CD4-positive, alpha-beta T cell treated with Interleukin-4 for 1 hour (primary cell): ENCODE measurements around the gene FEM1A.

ENCODE experiments used
- DNase-seq, 2 donors: peaks; one replicate each; pipeline ENCODE4 v3.0.0-alpha.2; 2020 to 2022

Gene FEM1A

DNA sequence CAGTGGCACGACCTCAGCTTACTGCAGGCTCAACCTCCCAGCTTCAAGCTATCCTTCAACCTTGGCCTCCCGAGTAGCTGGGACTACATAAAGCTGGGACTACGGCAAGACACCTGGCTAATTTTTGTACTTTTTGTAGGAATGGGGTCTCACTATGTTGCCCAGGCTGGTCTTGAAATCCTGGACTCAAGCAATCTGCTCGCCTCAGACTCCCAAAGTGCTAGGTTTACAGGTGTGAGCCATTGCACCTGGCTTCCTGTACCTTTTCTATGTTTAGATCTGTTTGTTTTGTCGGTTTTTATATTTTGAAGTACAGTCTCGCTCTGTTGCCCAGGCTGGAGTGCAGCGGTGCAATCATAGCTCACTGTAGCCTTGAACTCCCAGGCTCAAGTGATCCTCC is 57.5 kb downstream of the FEM1A start:
- DNase-seq, result no peak
